Measurements from ENCODE around the gene ITPA.

- TF ChIP-seq CTCF (IDR thresholded peaks at IDR 0.05; ENCODE audit: borderline replicate concordance, extremely low read depth, low read length, poor library complexity, severe bottlenecking) (no peak), EZH2 (IDR thresholded peaks at IDR 0.05; ENCODE audit: borderline replicate concordance, low read depth, low read length, severe bottlenecking) (no peak)
Observed at GRCh38 chr20:3163099-3164042, 45.9 kb upstream of the ITPA start.
